ENCODE data around the gene RHEBL1. TPM values are rescaled to one million over a fixed set of nuclear protein-coding genes. Genes with fewer than 3 reads are reported as not detected.
"Not testable (repeated sequence)": the region's sequence is repeated elsewhere in the genome, so short reads cannot be mapped to it uniquely, and the experiment has no call there.

Gene RHEBL1
- total RNA-seq, 2 donors from 2014 or later = 12.7 to 19.7 TPM

GRCh38 chr12:49092086-49092815 lies 22.5 kb upstream of the RHEBL1 start:
- peak in 1 of 2 donors; percentile 69 for DNase-seq (ENCODE audit: low spot score in 2 of 2)
- peak; percentile 31 to 57 for ATAC-seq
- Mint-ChIP-seq H3K36me3 (peaks cover 0 to 10% of the 10 kb centered on the region in 2 donors), H3K27ac (no peak overlapping the region), H3K9me3 (no peaks in the 10 kb centered on the region)

GRCh38 chr12:49091836-49092085 lies 22.0 kb upstream of the RHEBL1 start:
- Mint-ChIP-seq H3K27ac (no peak overlapping the region), H3K36me3 (peaks cover 0 to 10% of the 10 kb centered on the region in 2 donors), H3K9me3 (no peaks in the 10 kb centered on the region)
- no peak for ATAC-seq
- DNase-seq (ENCODE audit: low spot score in 2 of 2) = no peak

- Mint-ChIP-seq H3K36me3 (peaks cover 0 to 10% of the 10 kb centered on the region in 2 donors), H3K27ac (peak overlapping the region in 1 of 2 donors; percentile 53), H3K9me3 (no peaks in the 10 kb centered on the region)
- DNase-seq (ENCODE audit: low spot score in 2 of 2) (peak in 1 of 2 donors; percentile 24), ATAC-seq (no peak)
Measured at GRCh38 chr12:49091056-49091835, 21.5 kb upstream of the RHEBL1 start.

- peak overlapping the region; percentile 53 to 60 for H3K27ac Mint-ChIP-seq
- ATAC-seq (peak; percentile 34 to 63), DNase-seq (ENCODE audit: low spot score in 2 of 2) (peak; percentile 52 to 68)
- peaks cover 0 to 3% of the 10 kb centered on the region in 2 donors for H3K36me3 Mint-ChIP-seq
- no peaks in the 10 kb centered on the region for H3K9me3 Mint-ChIP-seq
Measured at GRCh38 chr12:49089821-49090773, 20.3 kb upstream of the RHEBL1 start.

DNA sequence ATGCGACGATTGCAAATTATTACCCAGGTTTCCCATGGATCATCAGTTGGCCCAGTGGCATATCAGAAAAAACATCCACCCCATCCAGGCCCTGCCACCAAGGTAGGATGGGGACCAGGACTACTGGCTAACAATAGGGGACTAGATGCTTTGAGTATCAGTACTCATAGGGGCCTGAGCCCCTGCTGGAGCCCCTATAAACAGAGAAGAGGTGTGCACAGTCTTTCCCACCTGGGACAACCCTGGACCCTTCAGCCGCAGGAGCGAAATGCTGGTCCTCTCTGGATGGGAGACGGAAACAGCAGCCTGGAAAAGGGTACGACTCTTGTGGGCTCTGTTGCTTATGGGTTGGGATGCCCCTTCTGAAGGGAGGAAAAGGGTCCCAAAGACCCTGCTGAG lies 19.2 kb upstream of the RHEBL1 start:
- Mint-ChIP-seq H3K9me3 (no peaks in the 10 kb centered on the region), H3K36me3 (no peaks in the 10 kb centered on the region), H3K27ac (no peak overlapping the region)
- ATAC-seq (no peak), DNase-seq (ENCODE audit: low spot score in 2 of 2) (no peak)

DNA sequence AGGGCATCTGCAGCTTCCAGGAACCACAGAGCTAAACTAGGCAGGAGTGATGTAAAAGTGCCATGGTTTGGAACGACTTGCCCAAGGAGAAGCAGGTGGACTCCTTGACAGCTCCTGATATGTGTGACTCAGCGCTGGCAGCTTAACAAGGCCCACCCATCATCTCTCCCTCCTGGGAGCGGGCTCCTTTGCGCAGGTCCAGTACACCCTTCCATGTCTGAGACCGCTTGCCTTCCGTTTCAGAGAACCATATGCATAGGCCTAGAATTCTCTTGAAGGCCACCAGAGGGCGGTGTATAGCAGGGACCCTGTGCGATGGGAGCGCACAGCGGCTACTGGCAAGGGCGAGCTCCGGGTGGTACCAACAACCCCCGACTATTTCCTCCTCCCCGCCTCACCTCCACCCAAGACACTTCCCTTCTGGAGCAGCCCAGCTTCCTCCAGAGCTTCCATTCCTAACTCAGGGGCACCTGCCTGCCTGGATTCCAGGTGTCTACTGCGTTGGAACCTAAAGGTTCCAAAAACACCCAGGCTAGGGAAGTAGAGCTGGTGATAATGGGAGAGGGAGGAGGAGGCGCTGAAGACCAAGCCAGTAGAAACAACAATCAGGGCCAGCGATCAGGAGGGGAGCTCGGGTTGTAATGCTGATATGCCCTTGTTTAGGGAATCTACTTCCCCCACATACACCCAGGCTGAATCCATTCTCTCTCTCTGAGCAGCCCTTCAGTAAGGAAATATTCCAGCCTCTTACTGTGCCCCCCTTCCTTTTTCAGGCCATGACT lies 18.6 kb upstream of the RHEBL1 start:
- ATAC-seq (peak; percentile 84 to 86), DNase-seq (ENCODE audit: low spot score in 2 of 2) (peak; percentile 68 to 77)
- Mint-ChIP-seq H3K27ac (no peak overlapping the region), H3K9me3 (no peaks in the 10 kb centered on the region), H3K36me3 (no peaks in the 10 kb centered on the region)

GRCh38 chr12:49086116-49086515 lies 16.3 kb upstream of the RHEBL1 start:
- no peak overlapping the region for H3K27ac Mint-ChIP-seq
- no peaks in the 10 kb centered on the region for H3K9me3 Mint-ChIP-seq
- no peak for ATAC-seq
- no peak for DNase-seq (ENCODE audit: low spot score in 2 of 2)
- no peaks in the 10 kb centered on the region for H3K36me3 Mint-ChIP-seq

GRCh38 chr12:49084438-49084837 lies 14.7 kb upstream of the RHEBL1 start:
- no peak for DNase-seq (ENCODE audit: low spot score in 2 of 2)
- Mint-ChIP-seq H3K27ac (no peak overlapping the region), H3K9me3 (no peaks in the 10 kb centered on the region), H3K36me3 (no peaks in the 10 kb centered on the region)
- ATAC-seq = no peak

GRCh38 chr12:49079793-49080192 lies 10.0 kb upstream of the RHEBL1 start:
- Mint-ChIP-seq H3K9me3 (no peaks in the 10 kb centered on the region), H3K27ac (no peak overlapping the region), H3K36me3 (no peaks in the 10 kb centered on the region)
- ATAC-seq (no peak), DNase-seq (ENCODE audit: low spot score in 2 of 2) (no peak)

DNA sequence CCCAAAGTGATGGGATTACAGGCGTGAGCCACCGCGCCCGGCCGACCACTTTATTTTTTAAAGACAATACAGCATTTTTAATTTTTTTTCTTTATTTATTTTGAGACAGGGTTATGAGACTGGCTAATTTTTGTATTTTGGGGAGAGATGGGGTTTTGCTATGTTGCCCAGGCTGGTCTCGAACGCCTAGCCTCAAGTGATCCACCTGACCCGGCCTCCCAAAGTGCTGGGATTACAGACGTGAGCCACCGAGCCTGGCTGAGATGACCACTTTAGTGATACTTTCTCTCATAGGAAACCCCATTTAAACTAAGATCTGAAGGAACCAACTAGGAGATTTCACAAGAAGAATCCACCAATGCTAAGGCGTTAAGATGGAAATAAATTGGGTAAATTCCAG lies 1.2 kb upstream of the RHEBL1 start:
- H3K27ac Mint-ChIP-seq = peak overlapping the region in 1 of 2 donors; percentile 95
- no peaks in the 10 kb centered on the region for H3K9me3 Mint-ChIP-seq
- DNase-seq (ENCODE audit: low spot score in 2 of 2) (no peak), ATAC-seq (no peak)
- peaks cover 7 to 11% of the 10 kb centered on the region in 2 donors for H3K36me3 Mint-ChIP-seq

GRCh38 chr12:49068879-49069506 lies 786 bp downstream of the RHEBL1 start:
- H3K27ac Mint-ChIP-seq = peak overlapping the region; percentile 95
- peaks cover 7 to 11% of the 10 kb centered on the region in 2 donors for H3K36me3 Mint-ChIP-seq
- ATAC-seq (no peak), DNase-seq (ENCODE audit: low spot score in 2 of 2) (no peak)
- H3K9me3 Mint-ChIP-seq = no peaks in the 10 kb centered on the region

GRCh38 chr12:49066120-49066519 lies 3.7 kb downstream of the RHEBL1 start:
- Mint-ChIP-seq H3K27ac (no peak overlapping the region), H3K36me3 (peaks cover 10 to 11% of the 10 kb centered on the region in 2 donors), H3K9me3 (no peaks in the 10 kb centered on the region)
- no peak for DNase-seq (ENCODE audit: low spot score in 2 of 2)
- no peak for ATAC-seq

GRCh38 chr12:49064767-49065152 lies 5.0 kb downstream of the RHEBL1 start:
- DNase-seq (ENCODE audit: low spot score in 2 of 2) (no peak), ATAC-seq (no peak)
- Mint-ChIP-seq H3K36me3 (peaks cover 11 to 14% of the 10 kb centered on the region in 2 donors), H3K27ac (no peak overlapping the region), H3K9me3 (no peaks in the 10 kb centered on the region)

GRCh38 chr12:49061916-49062315 lies 7.9 kb downstream of the RHEBL1 start:
- ATAC-seq; H3K9me3 Mint-ChIP-seq; DNase-seq (ENCODE audit: low spot score in 2 of 2); H3K27ac Mint-ChIP-seq: not testable (repeated sequence)
- H3K36me3 Mint-ChIP-seq = peaks cover 15 to 16% of the 10 kb centered on the region in 2 donors

- peak overlapping the region; percentile 92 to 96 for H3K27ac Mint-ChIP-seq
- H3K9me3 Mint-ChIP-seq = no peaks in the 10 kb centered on the region
- no peak for DNase-seq (ENCODE audit: low spot score in 2 of 2)
- ATAC-seq = peak; percentile 4 to 5
- peaks cover 16% of the 10 kb centered on the region in 2 donors for H3K36me3 Mint-ChIP-seq
Measured at GRCh38 chr12:49061157-49061650, 8.6 kb downstream of the RHEBL1 start.

Measured in activated naive CD4-positive, alpha-beta T cell treated with anti-CD3 and anti-CD28 coated beads, Interleukin-2, amount 50 U/mL, for 72 hours (primary cell).